Fibroblast of the aortic adventitia (primary cell): ENCODE results near the gene UFL1. TPM values are rescaled to one million over a fixed set of nuclear protein-coding genes. Genes with fewer than 3 reads are reported as not detected.
A peak's percentile ranks its signal among the peaks of the same experiment; 100 is the strongest.
"Not testable (repeated sequence)": the region's sequence is repeated elsewhere in the genome, so short reads cannot be mapped to it uniquely, and the experiment has no call there.

Source experiments
- DNase-seq: peaks from one replicate; pipeline ENCODE4 v3.0.0-alpha.2; 2010; ENCODE audit warnings: low read depth
- H3K4me3 ChIP-seq: 2 replicates; pipeline ENCODE4 v1.5.1; 2011; ENCODE audit warnings: low read depth, mild to moderate bottlenecking, control low read depth, low read length, moderate library complexity
- CTCF ChIP-seq: IDR thresholded peaks from 2 replicates; pipeline ENCODE4 v1.5.1; 2011; ENCODE audit warnings: mild to moderate bottlenecking, low read length, control low read depth, inconsistent platforms; ENCODE audit not compliant: insufficient read depth
- total RNA-seq: library from RNA; depleted of rRNA; stranded (reverse); fragments of >200 nt; gene quantifications from 2 replicates; pipeline ENCODE4 v1.2.3, GENCODE V29; 2012; ENCODE audit warnings: low replicate concordance

The UFL1 gene
- total RNA-seq = 28.0 and 36.2 TPM in 2 replicates

- DNase-seq = peak; percentile 87
- peak; percentile 18 for TF ChIP-seq CTCF
- H3K4me3 ChIP-seq = peak within 1 kb of the TSS; percentile 84
Measured at GRCh38 chr6:96521644-96522464, at the start of gene UFL1. TSS of gene UFL1 (plus strand) at chr6:96521806. CDS start at chr6:96521874, 68 bp downstream.

- DNase-seq, H3K4me3 ChIP-seq: not testable (repeated sequence)
Measured at GRCh38 chr6:96472291-96472690, 49.3 kb upstream of the UFL1 start.

- TF ChIP-seq CTCF = no peak
- no peak for DNase-seq
- H3K4me3 ChIP-seq = no peak overlapping the region
Measured at GRCh38 chr6:96478695-96479094, 42.9 kb upstream of the UFL1 start.

GRCh38 chr6:96491926-96492325, 29.7 kb upstream of the UFL1 start:
- H3K4me3 ChIP-seq = no peak overlapping the region
- no peak for DNase-seq
- TF ChIP-seq CTCF = no peak

GRCh38 chr6:96499781-96500180, 21.8 kb upstream of the UFL1 start:
- no peak overlapping the region for H3K4me3 ChIP-seq
- TF ChIP-seq CTCF = no peak
- no peak for DNase-seq

GRCh38 chr6:96502915-96503314, 18.7 kb upstream of the UFL1 start:
- TF ChIP-seq CTCF = no peak
- DNase-seq = no peak
- no peak overlapping the region for H3K4me3 ChIP-seq

- no peak for TF ChIP-seq CTCF
- no peak for DNase-seq
- H3K4me3 ChIP-seq = no peak overlapping the region
Measured at GRCh38 chr6:96505363-96505762, 16.2 kb upstream of the UFL1 start.
